Measurements from ENCODE around the gene APAF1. TPM values are rescaled to one million over a fixed set of nuclear protein-coding genes. Genes with fewer than 3 reads are reported as not detected.

APAF1 gene, protein sequence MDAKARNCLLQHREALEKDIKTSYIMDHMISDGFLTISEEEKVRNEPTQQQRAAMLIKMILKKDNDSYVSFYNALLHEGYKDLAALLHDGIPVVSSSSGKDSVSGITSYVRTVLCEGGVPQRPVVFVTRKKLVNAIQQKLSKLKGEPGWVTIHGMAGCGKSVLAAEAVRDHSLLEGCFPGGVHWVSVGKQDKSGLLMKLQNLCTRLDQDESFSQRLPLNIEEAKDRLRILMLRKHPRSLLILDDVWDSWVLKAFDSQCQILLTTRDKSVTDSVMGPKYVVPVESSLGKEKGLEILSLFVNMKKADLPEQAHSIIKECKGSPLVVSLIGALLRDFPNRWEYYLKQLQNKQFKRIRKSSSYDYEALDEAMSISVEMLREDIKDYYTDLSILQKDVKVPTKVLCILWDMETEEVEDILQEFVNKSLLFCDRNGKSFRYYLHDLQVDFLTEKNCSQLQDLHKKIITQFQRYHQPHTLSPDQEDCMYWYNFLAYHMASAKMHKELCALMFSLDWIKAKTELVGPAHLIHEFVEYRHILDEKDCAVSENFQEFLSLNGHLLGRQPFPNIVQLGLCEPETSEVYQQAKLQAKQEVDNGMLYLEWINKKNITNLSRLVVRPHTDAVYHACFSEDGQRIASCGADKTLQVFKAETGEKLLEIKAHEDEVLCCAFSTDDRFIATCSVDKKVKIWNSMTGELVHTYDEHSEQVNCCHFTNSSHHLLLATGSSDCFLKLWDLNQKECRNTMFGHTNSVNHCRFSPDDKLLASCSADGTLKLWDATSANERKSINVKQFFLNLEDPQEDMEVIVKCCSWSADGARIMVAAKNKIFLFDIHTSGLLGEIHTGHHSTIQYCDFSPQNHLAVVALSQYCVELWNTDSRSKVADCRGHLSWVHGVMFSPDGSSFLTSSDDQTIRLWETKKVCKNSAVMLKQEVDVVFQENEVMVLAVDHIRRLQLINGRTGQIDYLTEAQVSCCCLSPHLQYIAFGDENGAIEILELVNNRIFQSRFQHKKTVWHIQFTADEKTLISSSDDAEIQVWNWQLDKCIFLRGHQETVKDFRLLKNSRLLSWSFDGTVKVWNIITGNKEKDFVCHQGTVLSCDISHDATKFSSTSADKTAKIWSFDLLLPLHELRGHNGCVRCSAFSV (N-terminal part only)
- total RNA-seq (2011; cell fraction: chromatin; rRNA removed; ENCODE audit: low replicate concordance): 34.4 and 111 TPM in 2 replicates
- total RNA-seq (2011; cell fraction: nucleolus; rRNA removed): 13.7 and 18.6 TPM in 2 replicates
- 27.3 and 35.5 TPM in 2 replicates for total RNA-seq (2011; cell fraction: nucleoplasm; rRNA removed)
- total RNA-seq (2014; rRNA removed) (8.5 and 11.1 TPM in 2 replicates), total RNA-seq (2014; rRNA removed; fragmentation: Illumina TruSeq; extraction: Trizol) (15.2 and 18.3 TPM in 2 replicates), total RNA-seq (2015; rRNA removed; fragmentation: Illumina TruSeq; extraction: Trizol) (10.8 TPM in 2 replicates), total RNA-seq (2021) (11.5 and 13.4 TPM in 2 replicates), polyA plus RNA-seq (2011; rRNA removed) (12.4 and 15.7 TPM in 2 replicates), polyA plus RNA-seq (2014; fragmentation: Illumina TruSeq; extraction: Trizol) (8.2 and 9.9 TPM in 2 replicates), polyA plus RNA-seq (2014; fragmentation: Nextera tagmentation; extraction: Ambion mirVana) (1 to 10 TPM; 5.1 to 6.5 TPM), polyA plus RNA-seq (2014; rRNA removed) (7.2 and 8.4 TPM in 2 replicates), polyA minus RNA-seq (2011; rRNA and poly(A)+ RNA removed) (48.2 and 55.6 TPM in 2 replicates), Bru-seq, nascent RNA (percentile 72 among the genes with signal in this experiment), BruChase-seq, experiment 1, labeled RNA remaining after a 2-hour chase (percentile 75 among the genes with signal in this experiment), BruChase-seq, experiment 2, labeled RNA remaining after a 6-hour chase (percentile 79 among the genes with signal in this experiment)
- 5.2 and 7.2 TPM in 2 replicates for polyA plus RNA-seq (2011; cell fraction: cytosol; rRNA removed)
- polyA plus RNA-seq (2011; cell fraction: nucleus; rRNA removed): 9.1 and 10.9 TPM in 2 replicates
- polyA plus RNA-seq (2012): 6.7 and 9.1 TPM in 2 replicates
- 12.2 and 18.2 TPM in 2 replicates for polyA minus RNA-seq (2011; cell fraction: cytosol; rRNA and poly(A)+ RNA removed)
- polyA minus RNA-seq (2011; cell fraction: nucleus; rRNA and poly(A)+ RNA removed): 12.1 and 26.7 TPM in 2 replicates
- long read RNA-seq, experiment 1, full-length matches to known transcripts: 2 of 19 reads
- long read RNA-seq, experiment 1, partial matches to known transcripts: 15 of 19 reads
- long read RNA-seq, experiment 1, other reads (novel, unspliced or antisense): 2 of 19 reads
- long read RNA-seq, experiment 2, partial matches to known transcripts: 1 of 6 reads
- long read RNA-seq, experiment 2, other reads (novel, unspliced or antisense): 5 of 6 reads
- long read RNA-seq, experiment 3, partial matches to known transcripts: 1 of 2 reads
- long read RNA-seq, experiment 3, other reads (novel, unspliced or antisense): 1 of 2 reads

GRCh38 chr12:98644712-98645571 lies at the start of gene APAF1, which contains the start of gene IKBIP:
Gene APAF1, plus strand, starts transcription at chr12:98645290. Its CDS starts 3,070 bp downstream, at chr12:98648360.
Gene IKBIP, minus strand, starts transcription at chr12:98644788. Its CDS starts 87 bp downstream, at chr12:98644701.
- under 1% methylated on average over 65 of the region's 91 CpGs for WGBS (ENCODE audit: insufficient coverage, low coverage, missing lambda C conversion rate)
- peak within 1 kb of the TSS; percentile 96 for H3K4me2 ChIP-seq (ENCODE audit: insufficient read depth, low read length)
- H3K27me3 ChIP-seq (ENCODE audit: control insufficient read depth in 2 of 2, insufficient read depth in 2 of 2, low read length in 2 of 2): no peaks in the 10 kb centered on the region
- H4K20me1 ChIP-seq (replicated peaks; ENCODE audit: control insufficient read depth, insufficient read depth, low read length): no peaks in the 10 kb centered on the region
- no peaks in the 10 kb centered on the region for H3K9me1 ChIP-seq (ENCODE audit: control insufficient read depth, insufficient read depth, low read length)
- H3K4me3 ChIP-seq: peak within 1 kb of the TSS; percentile 98
- ChIA-PET POLR2A (interaction anchor here (0.6 to 2.1 kb wide), 7 partner anchors 12 to 147 kb away, joined by 3 to 18 read pairs (median 4); partner anchors contain the start of gene SLC25A3), CTCF (ENCODE audit: low intra/inter-chr PET ratio) (no interaction called here)
- ATAC-seq (peak; percentile 91), DNase-seq (ENCODE audit: extremely low read depth in 1 of 4, low spot score in 3 of 4) (peak; percentile 93 to 98 (median 94)), FAIRE-seq (peak; percentile 87)
- H3K4me1 ChIP-seq (replicated peaks in 1 of 2; ENCODE audit: control insufficient read depth in 2 of 2, insufficient read depth in 2 of 2, low read length in 2 of 2): peaks cover 3 to 11% of the 10 kb centered on the region in 2 experiments; a peak in 3 of 5 replicates
- H3K36me3 ChIP-seq (ENCODE audit: control insufficient read depth, insufficient read depth, low read length): peaks cover 23% of the 10 kb centered on the region
- no peaks in the 10 kb centered on the region for H3K9me3 ChIP-seq (replicated peaks; ENCODE audit: control insufficient read depth, insufficient read depth, low read depth, low read length)
- in situ Hi-C loops (cut with MboI): no loop called here
- BruUV-seq (replicated peaks): no TSS peak
- H3K79me2 ChIP-seq (ENCODE audit: control insufficient read depth, insufficient read depth, low read length): peaks cover 60% of the 10 kb centered on the region
- intact Hi-C loops (cut with micrococcal nuclease): loop anchor here (1.0 kb wide), 1 partner anchor 52 kb away; the partner anchor contains the start of gene SLC25A3
- H3K27ac ChIP-seq (ENCODE audit: extremely low read depth, low read depth, low read length): peak within 1 kb of the TSS; percentile 93
- H3K9ac ChIP-seq (ENCODE audit: insufficient read depth in 1 of 2, low read depth in 2 of 2, low read length in 2 of 2): peak within 1 kb of the TSS; percentile 93 to 96
- H2AFZ ChIP-seq (ENCODE audit: low read depth, low read length): peak within 1 kb of the TSS; percentile 95
- TF ChIP-seq ARNT (IDR thresholded peaks at IDR 0.05): no peak
- no peak for TF ChIP-seq KDM4B (IDR thresholded peaks at IDR 0.05; ENCODE audit: borderline replicate concordance in 2 of 2, low read depth in 1 of 2)
- TF ChIP-seq, protein P1, sequence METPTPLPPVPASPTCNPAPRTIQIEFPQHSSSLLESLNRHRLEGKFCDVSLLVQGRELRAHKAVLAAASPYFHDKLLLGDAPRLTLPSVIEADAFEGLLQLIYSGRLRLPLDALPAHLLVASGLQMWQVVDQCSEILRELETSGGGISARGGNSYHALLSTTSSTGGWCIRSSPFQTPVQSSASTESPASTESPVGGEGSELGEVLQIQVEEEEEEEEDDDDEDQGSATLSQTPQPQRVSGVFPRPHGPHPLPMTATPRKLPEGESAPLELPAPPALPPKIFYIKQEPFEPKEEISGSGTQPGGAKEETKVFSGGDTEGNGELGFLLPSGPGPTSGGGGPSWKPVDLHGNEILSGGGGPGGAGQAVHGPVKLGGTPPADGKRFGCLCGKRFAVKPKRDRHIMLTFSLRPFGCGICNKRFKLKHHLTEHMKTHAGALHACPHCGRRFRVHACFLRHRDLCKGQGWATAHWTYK (CRISPR knock-in tag; IDR thresholded peaks at IDR 0.05): peak; percentile 33; the same call in 1 of the 2 replicates
- TF ChIP-seq SLC30A9 (CRISPR knock-in tag; IDR thresholded peaks at IDR 0.05): no peak
- peak; percentile 51 to 80; a peak in 3 of 4 replicates for TF ChIP-seq MAZ (CRISPR knock-in tag; conservative IDR thresholded peaks at IDR 0.05 in 1 of 2, IDR thresholded peaks at IDR 0.05 in 1 of 2)
- peak; percentile 67 to 77; a peak in 3 of 4 replicates for TF ChIP-seq FOXA3 (CRISPR knock-in tag; conservative IDR thresholded peaks at IDR 0.05 in 1 of 2, IDR thresholded peaks at IDR 0.05 in 1 of 2)
- TF ChIP-seq E2F3 (CRISPR knock-in tag; IDR thresholded peaks at IDR 0.05): 0 out of 2 replicates have a peak, but pooled peaks have one; percentile 13
- peak; percentile 28 for TF ChIP-seq PCBP1 (IDR thresholded peaks at IDR 0.05; ENCODE audit: low read depth, low read length, poor library complexity, severe bottlenecking)

Measured in K562 (cell line).